Gastroesophageal sphincter (tissue), 3 donors: ENCODE data around the gene KIF2C.

Experiments
- POLR2A ChIP-seq, 2 donors: fragments of 450-650 bp; IDR thresholded peaks; one replicate each; pipeline ENCODE4 v1.6.1; 2017; ENCODE audit warnings: antibody characterized with exemption in 2 of 2, mild to moderate bottlenecking in 2 of 2, moderate library complexity in 1 of 2
- POLR2AphosphoS5 ChIP-seq: sonication (generic); formaldehyde crosslinking; IDR thresholded peaks from one replicate; pipeline ENCODE4 v1.6.1; 2017; ENCODE audit warnings: antibody characterized with exemption
- TF ChIP-seq, protein P1 (sequence below), 4 experiments: fragments of 200-600 bp in 2 of 4; fragments of 450-650 bp in 2 of 4; sonication (generic) in 1 of 4; IDR thresholded peaks; one replicate each; pipeline ENCODE4 v1.5.1; 2017 to 2019; ENCODE audit warnings: antibody characterized with exemption in 4 of 4, mild to moderate bottlenecking in 2 of 4, moderate library complexity in 2 of 4

DNA sequence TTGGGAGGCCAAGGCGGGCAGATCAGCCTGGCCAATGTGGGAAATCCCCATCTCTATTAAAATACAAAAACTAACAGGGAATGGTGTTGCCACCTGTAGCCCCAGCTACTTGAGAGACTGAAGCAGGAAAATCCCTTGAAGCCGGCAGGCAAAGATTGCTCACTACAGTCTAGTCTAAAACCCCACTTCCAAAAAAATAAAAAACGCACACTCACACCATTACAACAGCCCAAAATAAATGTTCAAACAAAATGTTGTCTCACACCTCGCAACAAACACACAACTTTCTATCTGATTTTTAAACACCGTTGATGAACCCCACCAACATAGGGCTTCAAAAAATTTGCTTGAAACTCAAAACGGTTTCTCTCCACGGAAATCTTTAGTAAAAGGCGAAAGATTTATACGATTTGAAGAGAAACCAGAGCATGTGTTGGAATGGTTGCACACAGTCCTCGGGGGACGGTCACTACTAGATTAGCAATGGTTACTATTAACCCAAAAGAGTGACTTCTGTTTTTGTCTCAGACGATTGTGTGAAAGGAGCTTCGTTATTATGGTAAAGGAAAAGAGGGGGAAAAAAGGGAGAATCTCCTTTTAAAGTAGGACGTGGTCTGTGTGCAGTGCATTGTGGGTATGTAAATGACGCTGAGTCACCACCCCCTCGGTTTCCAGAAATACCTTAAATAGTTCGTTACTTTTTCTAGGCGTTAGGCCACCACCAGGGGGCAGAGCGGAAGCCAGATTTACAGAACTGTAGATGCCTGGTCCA lies 8.7 kb upstream of the KIF2C start, which contains the start of gene RNU5D-1:
- TF ChIP-seq, protein P1, sequence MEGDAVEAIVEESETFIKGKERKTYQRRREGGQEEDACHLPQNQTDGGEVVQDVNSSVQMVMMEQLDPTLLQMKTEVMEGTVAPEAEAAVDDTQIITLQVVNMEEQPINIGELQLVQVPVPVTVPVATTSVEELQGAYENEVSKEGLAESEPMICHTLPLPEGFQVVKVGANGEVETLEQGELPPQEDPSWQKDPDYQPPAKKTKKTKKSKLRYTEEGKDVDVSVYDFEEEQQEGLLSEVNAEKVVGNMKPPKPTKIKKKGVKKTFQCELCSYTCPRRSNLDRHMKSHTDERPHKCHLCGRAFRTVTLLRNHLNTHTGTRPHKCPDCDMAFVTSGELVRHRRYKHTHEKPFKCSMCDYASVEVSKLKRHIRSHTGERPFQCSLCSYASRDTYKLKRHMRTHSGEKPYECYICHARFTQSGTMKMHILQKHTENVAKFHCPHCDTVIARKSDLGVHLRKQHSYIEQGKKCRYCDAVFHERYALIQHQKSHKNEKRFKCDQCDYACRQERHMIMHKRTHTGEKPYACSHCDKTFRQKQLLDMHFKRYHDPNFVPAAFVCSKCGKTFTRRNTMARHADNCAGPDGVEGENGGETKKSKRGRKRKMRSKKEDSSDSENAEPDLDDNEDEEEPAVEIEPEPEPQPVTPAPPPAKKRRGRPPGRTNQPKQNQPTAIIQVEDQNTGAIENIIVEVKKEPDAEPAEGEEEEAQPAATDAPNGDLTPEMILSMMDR (IDR thresholded peaks at IDR 0.05): peak; percentile 73 to 82 (median 78)
- TF ChIP-seq POLR2AphosphoS5 (peak; percentile 95), POLR2A (IDR thresholded peaks at IDR 0.05) (peak; percentile 69 to 96)
